ENCODE results near the gene AIP. TPM values are rescaled to one million over a fixed set of nuclear protein-coding genes. Genes with fewer than 3 reads are reported as not detected.

Gene AIP
- total and polyA plus RNA-seq, 2 of the 8 experiments (the other 6 are each of a cell fraction or from before 2014, with no cell fraction given): 29.8 to 54.4 TPM

GRCh38 chr11:67501854-67502253 is 19.0 kb downstream of the AIP start:
- H3K36me3 ChIP-seq (ENCODE audit: control insufficient read depth in 2 of 4, insufficient read depth in 4 of 4, low read length in 3 of 4): peaks cover 0 to 8% (median 4%) of the 10 kb centered on the region in 4 experiments; a peak in 5 of 8 replicates
- POLR2A ChIA-PET (ENCODE audit: partially characterized antibody): interaction anchor here (1.3 kb wide), 1 partner anchor 11 kb away, joined by 3 read pairs; no protein-coding TSS in a partner anchor
- H3K79me1 ChIP-seq (ENCODE audit: low read depth, low read length): no peaks in the 10 kb centered on the region
- H3K9ac ChIP-seq (replicated peaks in 1 of 4; ENCODE audit: extremely low read depth in 1 of 4, low read depth in 3 of 4, low read length in 3 of 4): no peak overlapping the region
- no peak overlapping the region for H2BK5ac ChIP-seq (ENCODE audit: low read depth, low read length)
- DNase-seq (ENCODE audit: low read depth in 1 of 2, low spot score in 2 of 2): no peak
- peaks cover 14% of the 10 kb centered on the region; the same call in 1 of the 2 replicates for H3K23me2 ChIP-seq (ENCODE audit: low read depth, low read length)
- no peak overlapping the region for H4K5ac ChIP-seq (ENCODE audit: insufficient read length, low read depth, low read length)
- no peak overlapping the region for H2AK5ac ChIP-seq (ENCODE audit: low read depth, low read length)
- H4K91ac ChIP-seq (replicated peaks; ENCODE audit: insufficient read length, low read length): no peak overlapping the region
- H3K18ac ChIP-seq (ENCODE audit: extremely low read depth, low read length): no peak overlapping the region
- no peak overlapping the region for H3K56ac ChIP-seq (replicated peaks; ENCODE audit: insufficient read length, low read depth, low read length)
- no peak for FAIRE-seq
- H3K14ac ChIP-seq (ENCODE audit: insufficient read length): no peak overlapping the region
- H3K9me3 ChIP-seq (ENCODE audit: insufficient read depth in 2 of 2, low read depth in 1 of 2, low read length in 1 of 2): no peaks in the 10 kb centered on the region
- peaks cover 0 to 20% (median 7%) of the 10 kb centered on the region in 4 experiments; a peak in 5 of 7 replicates for H3K4me1 ChIP-seq (replicated peaks in 1 of 4; ENCODE audit: control insufficient read depth in 3 of 4, insufficient read depth in 4 of 4, low read length in 3 of 4)
- no peak overlapping the region for H3K4me3 ChIP-seq (ENCODE audit: extremely low read depth in 1 of 4, insufficient read depth in 2 of 4, low read depth in 3 of 4, low read length in 4 of 4)
- 0 out of 4 replicates have a peak, but pooled peaks cover 0 to 4% of the 10 kb centered on the region in 2 experiments for H3K79me2 ChIP-seq (ENCODE audit: control insufficient read depth in 1 of 2, insufficient read depth in 2 of 2, low read length in 2 of 2)
- no peak overlapping the region for H4K8ac ChIP-seq (ENCODE audit: extremely low read depth, insufficient read depth, low read length)
- 94% methylated on average over 12 of the region's 18 CpGs; no CpG with 5 or more reads in 1 of the 2 experiments for WGBS, 2 experiments (ENCODE audit: extremely low coverage in 1 of 2, insufficient coverage in 1 of 2, insufficient read length in 1 of 2, insufficient replicate concordance in 2 of 2, low coverage in 1 of 2, low lambda C conversion rate in 2 of 2, missing lambda C conversion rate in 1 of 2)
- no peak overlapping the region for H3K4me2 ChIP-seq (ENCODE audit: insufficient read depth in 1 of 2, low read depth in 2 of 2, low read length in 2 of 2)
- no peak overlapping the region for H3K4ac ChIP-seq (replicated peaks; ENCODE audit: insufficient read length, low read depth, low read length)
- H2BK20ac ChIP-seq (ENCODE audit: low read length): no peak overlapping the region
- H2BK120ac ChIP-seq (replicated peaks; ENCODE audit: low read depth, low read length): no peak overlapping the region
- H3K27ac ChIP-seq (ENCODE audit: low read depth, low read length): no peak overlapping the region
- no peak overlapping the region for H2BK15ac ChIP-seq (ENCODE audit: low read length)
- CTCF ChIA-PET (ENCODE audit: partially characterized antibody): interaction anchor here (1.2 to 1.4 kb wide), 3 partner anchors 9 to 113 kb away, joined by 3 to 4 read pairs (median 4); no protein-coding TSS in a partner anchor
- H3K23ac ChIP-seq (ENCODE audit: insufficient read length): no peak overlapping the region
- H3K27me3 ChIP-seq (replicated peaks in 1 of 4; ENCODE audit: control insufficient read depth in 3 of 4, extremely low read depth in 1 of 4, insufficient read depth in 3 of 4, low read length in 3 of 4): peaks cover 0 to 8% (median 4%) of the 10 kb centered on the region in 4 experiments; a peak in 3 of 7 replicates
- H4K20me1 ChIP-seq (replicated peaks in 1 of 2; ENCODE audit: control insufficient read depth in 1 of 2, insufficient read depth in 2 of 2, low read length in 2 of 2): peaks cover 3 to 13% of the 10 kb centered on the region in 2 experiments
- no peak overlapping the region for H2AFZ ChIP-seq (ENCODE audit: low read length)
- H2BK12ac ChIP-seq (ENCODE audit: low read depth, low read length): no peak overlapping the region
- TF ChIP-seq E2F6 (IDR thresholded peaks at IDR 0.05) (no peak), RNF2 (IDR thresholded peaks at IDR 0.05; ENCODE audit: borderline replicate concordance, low read depth, low read length, missing control alignments, poor library complexity, severe bottlenecking) (no peak), BACH1 (IDR thresholded peaks at IDR 0.05; ENCODE audit: low read length) (no peak), RAD21 (IDR thresholded peaks at IDR 0.05 in 1 of 2, conservative IDR thresholded peaks at IDR 0.05 in 1 of 2; ENCODE audit: low read depth in 2 of 2, low read length in 2 of 2) (no peak), CREB1 (IDR thresholded peaks at IDR 0.05) (no peak), USF2 (IDR thresholded peaks at IDR 0.05; ENCODE audit: low read length) (no peak), CBX5 (IDR thresholded peaks at IDR 0.05; ENCODE audit: low read depth, low read length) (no peak), BRCA1 (IDR thresholded peaks at IDR 0.05; ENCODE audit: low read depth, low read length) (no peak), ATF3 (IDR thresholded peaks at IDR 0.05; ENCODE audit: insufficient read depth, low read depth, low read length) (no peak), KDM1A (IDR thresholded peaks at IDR 0.05; ENCODE audit: borderline replicate concordance, low read length) (no peak), JUND (IDR thresholded peaks at IDR 0.05; ENCODE audit: low read length) (no peak)

Measured in H1 (cell line).